H9 (cell line): Measurements from ENCODE around the gene CENPB. TPM values are rescaled to one million over a fixed set of nuclear protein-coding genes. Genes with fewer than 3 reads are reported as not detected.

ENCODE experiments used
- DNase-seq: peaks from one replicate; pipeline ENCODE4 v3.0.0-alpha.2; 2017
- H2AFZ ChIP-seq: one replicate; pipeline ENCODE4 v1.6.1; 2013; ENCODE audit warnings: mild to moderate bottlenecking, low read length, control low read depth, moderate library complexity
- H2AK5ac ChIP-seq: 2 replicates; pipeline ENCODE4 v1.6.1; 2013; ENCODE audit warnings: low read length, control low read depth, mixed read lengths; ENCODE audit not compliant: insufficient read length
- H2BK120ac ChIP-seq: one replicate; pipeline ENCODE4 v1.6.1; 2013; ENCODE audit warnings: low read depth, mild to moderate bottlenecking, low read length, control low read depth, inconsistent platforms; ENCODE audit not compliant: poor library complexity, severe bottlenecking
- H2BK12ac ChIP-seq: 2 replicates; pipeline ENCODE4 v1.6.1; 2013; ENCODE audit warnings: low read length, control low read depth, mixed read lengths, low read depth; ENCODE audit not compliant: insufficient read length
- H2BK15ac ChIP-seq: 2 replicates; pipeline ENCODE4 v1.6.1; 2013; ENCODE audit warnings: low read depth, low read length, control low read depth
- H2BK20ac ChIP-seq: one replicate; pipeline ENCODE4 v1.6.1; 2013; ENCODE audit warnings: low read depth, mild to moderate bottlenecking, low read length, control low read depth, inconsistent platforms; ENCODE audit not compliant: poor library complexity, severe bottlenecking
- H2BK5ac ChIP-seq: 2 replicates; pipeline ENCODE4 v1.6.1; 2013; ENCODE audit warnings: low read length, control low read depth, mixed read lengths; ENCODE audit not compliant: insufficient read length
- H3K14ac ChIP-seq: 2 replicates; pipeline ENCODE4 v1.6.1; 2013; ENCODE audit warnings: low read length, control low read depth; ENCODE audit not compliant: insufficient read depth
- H3K18ac ChIP-seq: 2 replicates; pipeline ENCODE4 v1.6.1; 2013; ENCODE audit warnings: low read depth, mild to moderate bottlenecking, mixed read lengths, low read length, control low read depth; ENCODE audit not compliant: insufficient read length
- H3K23ac ChIP-seq: 2 replicates; pipeline ENCODE4 v1.6.1; 2013; ENCODE audit warnings: low read length, control low read depth, mixed read lengths, low read depth; ENCODE audit not compliant: insufficient read length
- H3K23me2 ChIP-seq: 2 replicates; pipeline ENCODE4 v1.6.1; 2013; ENCODE audit warnings: low read depth, mild to moderate bottlenecking, mixed read lengths, low read length, control low read depth; ENCODE audit not compliant: insufficient read length, poor library complexity, severe bottlenecking
- H3K27ac ChIP-seq: 2 replicates; pipeline ENCODE4 v1.5.1; 2013; ENCODE audit warnings: low read length, control low read depth, mixed read lengths, low read depth; ENCODE audit not compliant: insufficient read length
- H3K27me3 ChIP-seq: 2 replicates; pipeline ENCODE4 v1.6.1; 2013; ENCODE audit warnings: low read length, control low read depth, inconsistent platforms; ENCODE audit not compliant: insufficient read depth
- H3K4ac ChIP-seq: 2 replicates; pipeline ENCODE4 v1.6.1; 2013; ENCODE audit warnings: low read depth, mild to moderate bottlenecking, control low read depth, inconsistent platforms, low read length, moderate library complexity
- H3K4me1 ChIP-seq: 2 replicates; pipeline ENCODE4 v1.6.1; 2013; ENCODE audit warnings: low read length, control low read depth, inconsistent platforms; ENCODE audit not compliant: insufficient read depth
- H3K4me2 ChIP-seq: 2 replicates; pipeline ENCODE4 v1.6.1; 2013; ENCODE audit warnings: low read length, control low read depth, mixed read lengths; ENCODE audit not compliant: insufficient read length, insufficient read depth
- H3K56ac ChIP-seq: 2 replicates; pipeline ENCODE4 v1.6.1; 2013; ENCODE audit warnings: low read depth, mild to moderate bottlenecking, mixed read lengths, low read length, control low read depth; ENCODE audit not compliant: insufficient read length
- H3K79me1 ChIP-seq: 2 replicates; pipeline ENCODE4 v1.6.1; 2013; ENCODE audit warnings: low read depth, mild to moderate bottlenecking, moderate library complexity, low read length, control low read depth, inconsistent platforms; ENCODE audit not compliant: insufficient read depth, poor library complexity, severe bottlenecking
- H3K79me2 ChIP-seq: 2 replicates; pipeline ENCODE4 v1.6.1; 2013; ENCODE audit warnings: low read length, control low read depth, inconsistent platforms; ENCODE audit not compliant: insufficient read depth
- H3K9ac ChIP-seq: 2 replicates; pipeline ENCODE4 v1.6.1; 2013; ENCODE audit warnings: low read length, control low read depth, mixed read lengths; ENCODE audit not compliant: insufficient read length; ENCODE audit errors: extremely low read depth
- H3K9me3 ChIP-seq: one replicate; pipeline ENCODE4 v1.6.1; 2013; ENCODE audit warnings: low read depth, low read length, inconsistent platforms; ENCODE audit not compliant: control insufficient read depth
- H3T11ph ChIP-seq: one replicate; pipeline ENCODE4 v1.6.1; 2013; ENCODE audit warnings: mild to moderate bottlenecking, low read length, control low read depth, inconsistent platforms
- H4K20me1 ChIP-seq: one replicate; pipeline ENCODE4 v1.6.1; 2013; ENCODE audit not compliant: control insufficient read depth, insufficient read length, insufficient read depth
- H4K5ac ChIP-seq: 2 replicates; pipeline ENCODE4 v1.6.1; 2013; ENCODE audit warnings: low read depth, mild to moderate bottlenecking, mixed read lengths, low read length, control low read depth; ENCODE audit not compliant: insufficient read length
- H4K8ac ChIP-seq: replicated peaks from 2 replicates; pipeline ENCODE4 v1.6.1; 2013; ENCODE audit warnings: low read length, control low read depth, mixed read lengths, low read depth; ENCODE audit not compliant: insufficient read length
- H4K91ac ChIP-seq: 2 replicates; pipeline ENCODE4 v1.6.1; 2013; ENCODE audit warnings: low read depth, mild to moderate bottlenecking, moderate library complexity, mixed read lengths, low read length, control low read depth; ENCODE audit not compliant: insufficient read length
- H3K27ac Mint-ChIP-seq, 3 experiments: 2 replicates in 2 of 3; 3 replicates in 1 of 3; pipeline ENCODE4 v1.8.0; 2020 to 2021; ENCODE audit warnings: mixed read lengths in 3 of 3, mild to moderate bottlenecking in 1 of 3, moderate library complexity in 1 of 3
- H3K27me3 Mint-ChIP-seq: 2 replicates; pipeline ENCODE4 v1.8.0; 2021; ENCODE audit warnings: low read depth, mild to moderate bottlenecking, moderate library complexity, mixed read lengths
- H3K36me3 Mint-ChIP-seq, 3 experiments: 2 replicates in 2 of 3; 3 replicates in 1 of 3; pipeline ENCODE4 v1.8.0; 2020 to 2021; ENCODE audit warnings: low read depth in 3 of 3, mixed read lengths in 3 of 3; ENCODE audit not compliant: insufficient read depth in 1 of 3
- H3K4me1 Mint-ChIP-seq, 2 experiments: 2 replicates each; pipeline ENCODE4 v1.8.0; 2020; ENCODE audit warnings: mixed read lengths in 2 of 2
- H3K4me3 Mint-ChIP-seq, 2 experiments: 2 replicates in 1 of 2; 3 replicates in 1 of 2; pipeline ENCODE4 v1.8.0; 2020 to 2021; ENCODE audit warnings: mild to moderate bottlenecking in 2 of 2, mixed read lengths in 2 of 2, moderate library complexity in 1 of 2
- H3K9me3 Mint-ChIP-seq, 2 experiments: 2 replicates in 1 of 2; 3 replicates in 1 of 2; pipeline ENCODE4 v1.8.0; 2020; ENCODE audit warnings: mild to moderate bottlenecking in 2 of 2, mixed read lengths in 2 of 2, moderate library complexity in 1 of 2
- CTCF ChIP-seq: fragments of 200-600 bp; sonication (generic); conservative IDR thresholded peaks from 3 replicates; pipeline ENCODE4 v1.8.0; 2021; ENCODE audit warnings: antibody characterized with exemption, mild to moderate bottlenecking
- WGBS: extraction: QIAGEN DNeasy Blood & Tissue Kit; methylation state at CpG from one replicate; pipeline ENCODE4 v1.1.7; 2013; ENCODE audit warnings: missing lambda C conversion rate, low lambda C conversion rate, mixed read lengths; ENCODE audit not compliant: insufficient read length; ENCODE audit errors: extremely low coverage; 5-methylcytosine and 5-hydroxymethylcytosine counted together
- total RNA-seq: library from RNA; stranded (reverse); gene quantifications from 2 replicates; pipeline ENCODE4 v1.2.1, GENCODE V29; 2021

CENPB gene
- total RNA-seq, 1 experiment from 2014 or later, result 63.1 TPM

GRCh38 chr20:3734111-3734843 is 52.3 kb downstream of the CENPB start:
- H3K27me3 ChIP-seq, result no peaks in the 10 kb centered on the region; the same call in 1 of the 2 replicates
- Mint-ChIP-seq H3K36me3 (no peaks in the 10 kb centered on the region), H3K4me3 (no peak overlapping the region), H3K27ac (no peak overlapping the region), H3K27me3 (peaks cover 45% of the 10 kb centered on the region), H3K9me3 (no peaks in the 10 kb centered on the region), H3K4me1 (peaks cover 8 to 28% of the 10 kb centered on the region in 2 experiments)
- no peak overlapping the region for H3K18ac ChIP-seq
- H3K9ac ChIP-seq, result no peak overlapping the region
- H3T11ph ChIP-seq, result no peak overlapping the region
- no peak overlapping the region for H2BK120ac ChIP-seq
- no peak overlapping the region for H2AFZ ChIP-seq
- H3K14ac ChIP-seq, result no peak overlapping the region
- H3K4me1 ChIP-seq, result no peaks in the 10 kb centered on the region
- H2BK12ac ChIP-seq, result no peak overlapping the region
- TF ChIP-seq CTCF, result no peak
- no peak overlapping the region for H4K91ac ChIP-seq
- no peak overlapping the region for H2BK20ac ChIP-seq
- H3K79me2 ChIP-seq, result no peaks in the 10 kb centered on the region
- no peak overlapping the region for H2BK15ac ChIP-seq
- no peaks in the 10 kb centered on the region for H3K9me3 ChIP-seq
- no peak overlapping the region for H3K27ac ChIP-seq
- H2AK5ac ChIP-seq, result no peak overlapping the region
- no peak overlapping the region for H2BK5ac ChIP-seq
- no peak overlapping the region for H3K4ac ChIP-seq
- no CpG with 5 or more reads among the region's 12 CpGs for WGBS
- H3K23ac ChIP-seq, result no peak overlapping the region
- no peak overlapping the region for H3K56ac ChIP-seq
- no peak overlapping the region for H4K8ac ChIP-seq
- H3K79me1 ChIP-seq, result no peaks in the 10 kb centered on the region
- H3K23me2 ChIP-seq, result no peaks in the 10 kb centered on the region
- H4K20me1 ChIP-seq, result no peaks in the 10 kb centered on the region
- peak; percentile 22 for DNase-seq
- no peak overlapping the region for H3K4me2 ChIP-seq
- H4K5ac ChIP-seq, result no peak overlapping the region

Other genes starting within 250 kb of the CENPB start
- not detected in 2 replicates for gene GFRA4, start 123.3 kb downstream of the CENPB start, total RNA-seq
- gene ADAM33, start 104.7 kb downstream of the CENPB start, total RNA-seq, result 4.0 and 4.4 TPM in 2 replicates
- gene SIGLEC1, start 74.1 kb downstream of the CENPB start, total RNA-seq, result not detected in 2 replicates
- gene HSPA12B, start 54.1 kb downstream of the CENPB start, total RNA-seq, result 2.7 and 2.9 TPM in 2 replicates
- 79.2 and 80.9 TPM in 2 replicates for gene ADISSP, start 19.0 kb downstream of the CENPB start, total RNA-seq
- 0.22 and 0.24 TPM in 2 replicates for gene SPEF1, start 5.3 kb downstream of the CENPB start, total RNA-seq
- 22.9 and 24.0 TPM in 2 replicates for gene CDC25B, start 9.6 kb upstream of the CENPB start, total RNA-seq
- gene AP5S1, start 33.8 kb upstream of the CENPB start, total RNA-seq, result 3.9 and 4.1 TPM in 2 replicates
- 24.2 and 24.3 TPM in 2 replicates for gene MAVS, start 60.1 kb upstream of the CENPB start, total RNA-seq
- 61.0 and 65.4 TPM in 2 replicates for gene PANK2, start 102.6 kb upstream of the CENPB start, total RNA-seq
- 19.2 and 20.4 TPM in 2 replicates for gene RNF24, start 228.8 kb upstream of the CENPB start, total RNA-seq